Testis (tissue), 2 donors: ENCODE data around the gene SETD3.

Experiments
- CTCF ChIP-seq, 3 experiments: fragments of 450-650 bp in 2 of 3; fragments of 200-600 bp in 1 of 3; sonication (generic) in 1 of 3; IDR thresholded peaks; one replicate each; pipeline ENCODE4 v1.5.1; 2016 to 2019; ENCODE audit warnings: antibody characterized with exemption in 3 of 3, mild to moderate bottlenecking in 2 of 3, moderate library complexity in 1 of 3
- POLR2A ChIP-seq: fragments of 450-650 bp; IDR thresholded peaks from one replicate; pipeline ENCODE4 v1.6.1; 2017; ENCODE audit warnings: antibody characterized with exemption, mild to moderate bottlenecking, moderate library complexity

DNA sequence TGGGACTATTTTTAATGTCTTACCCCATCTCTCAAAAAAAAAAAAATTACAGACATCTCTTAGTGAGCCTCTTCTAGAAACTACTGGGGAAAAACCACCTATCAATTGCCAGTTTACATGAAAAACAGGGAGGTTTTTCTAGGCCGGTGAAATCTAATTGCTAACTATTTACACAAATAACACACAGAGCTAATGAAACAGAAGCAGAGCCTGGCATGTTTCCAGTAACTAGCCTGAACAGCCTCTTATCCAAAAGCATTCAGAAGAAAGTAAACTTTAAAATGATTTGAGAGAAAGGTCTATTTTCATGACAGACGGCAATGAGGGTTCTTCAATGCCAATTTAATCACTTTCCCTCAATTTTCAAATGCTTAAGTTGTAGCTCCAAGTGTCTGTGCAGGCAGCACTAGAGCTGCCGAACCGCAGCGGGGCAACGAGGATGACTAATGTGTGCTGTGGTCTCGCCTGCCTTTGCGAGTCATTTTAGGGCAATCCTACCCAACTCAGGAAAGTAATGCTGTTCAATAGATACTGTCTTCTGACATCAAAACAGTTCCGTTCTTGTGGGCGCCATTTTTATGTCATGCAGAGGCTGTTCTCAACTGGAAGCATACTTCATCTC is 84.6 kb downstream of the SETD3 start:
- TF ChIP-seq CTCF (IDR thresholded peaks at IDR 0.05): no peak
- TF ChIP-seq POLR2A: no peak
